Stomach (tissue), 4 donors: Measurements from ENCODE around the gene ANKRD44.

Source experiments
- EP300 ChIP-seq: sonication (generic); formaldehyde crosslinking; IDR thresholded peaks from one replicate; pipeline ENCODE4 v1.6.1; 2017; ENCODE audit warnings: antibody characterized with exemption
- TF ChIP-seq, protein P1 (sequence below), 7 experiments: fragments of 450-650 bp in 4 of 7; fragments of 200-600 bp in 3 of 7; sonication (generic) in 3 of 7; IDR thresholded peaks; one replicate each; pipeline ENCODE4 v1.5.1; 2016 to 2019; ENCODE audit warnings: antibody characterized with exemption in 7 of 7, control low read depth in 2 of 7, mild to moderate bottlenecking in 1 of 7

DNA sequence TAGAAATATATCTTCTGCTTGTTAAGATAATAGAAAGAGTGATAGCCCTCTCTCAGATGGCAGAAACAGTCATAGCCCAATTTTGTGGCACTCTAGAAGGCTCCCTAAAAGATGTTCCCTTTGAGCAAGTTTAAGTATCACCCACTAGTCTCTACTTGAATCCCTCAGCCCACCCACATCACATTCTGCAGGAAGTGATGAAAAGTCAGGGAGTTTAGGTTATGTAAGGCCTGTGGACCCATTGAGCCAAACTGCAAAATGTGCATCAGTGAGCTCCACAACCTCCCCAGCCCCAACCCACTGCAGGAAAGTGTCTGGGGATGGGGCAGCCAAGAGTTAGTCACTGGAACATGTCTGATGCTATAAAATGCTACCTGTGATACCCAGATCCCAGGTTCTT is 25.6 kb downstream of the ANKRD44 start:
- TF ChIP-seq, protein P1, sequence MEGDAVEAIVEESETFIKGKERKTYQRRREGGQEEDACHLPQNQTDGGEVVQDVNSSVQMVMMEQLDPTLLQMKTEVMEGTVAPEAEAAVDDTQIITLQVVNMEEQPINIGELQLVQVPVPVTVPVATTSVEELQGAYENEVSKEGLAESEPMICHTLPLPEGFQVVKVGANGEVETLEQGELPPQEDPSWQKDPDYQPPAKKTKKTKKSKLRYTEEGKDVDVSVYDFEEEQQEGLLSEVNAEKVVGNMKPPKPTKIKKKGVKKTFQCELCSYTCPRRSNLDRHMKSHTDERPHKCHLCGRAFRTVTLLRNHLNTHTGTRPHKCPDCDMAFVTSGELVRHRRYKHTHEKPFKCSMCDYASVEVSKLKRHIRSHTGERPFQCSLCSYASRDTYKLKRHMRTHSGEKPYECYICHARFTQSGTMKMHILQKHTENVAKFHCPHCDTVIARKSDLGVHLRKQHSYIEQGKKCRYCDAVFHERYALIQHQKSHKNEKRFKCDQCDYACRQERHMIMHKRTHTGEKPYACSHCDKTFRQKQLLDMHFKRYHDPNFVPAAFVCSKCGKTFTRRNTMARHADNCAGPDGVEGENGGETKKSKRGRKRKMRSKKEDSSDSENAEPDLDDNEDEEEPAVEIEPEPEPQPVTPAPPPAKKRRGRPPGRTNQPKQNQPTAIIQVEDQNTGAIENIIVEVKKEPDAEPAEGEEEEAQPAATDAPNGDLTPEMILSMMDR (IDR thresholded peaks at IDR 0.05) = no peak
- TF ChIP-seq EP300 = no peak
